ENCODE results near the gene SYNPO.

- TF ChIP-seq EZH2 (IDR thresholded peaks at IDR 0.05; ENCODE audit: borderline replicate concordance, insufficient read depth, low read length, poor library complexity, severe bottlenecking) (no peak), REST (IDR thresholded peaks at IDR 0.05; ENCODE audit: borderline replicate concordance) (no peak), CTCF (IDR thresholded peaks at IDR 0.05; ENCODE audit: poor library complexity, severe bottlenecking) (no peak)
These were observed 10.9 kb downstream of the SYNPO start for GRCh38 chr5:150651382-150651781.

All from neural cell (in vitro differentiated cells).